HG03060 (cell line): ENCODE measurements around the gene PYGB.
A peak's percentile ranks its signal among the peaks of the same experiment; 100 is the strongest.

Source experiments
- ATAC-seq: cut with Tn5 transposase; IDR thresholded peaks from one replicate; pipeline ENCODE4 v1.9.1; 2021; ENCODE audit warnings: low read depth, moderate number of reproducible peaks; ENCODE audit not compliant: unreplicated experiment

PYGB gene

GRCh38 chr20:25292176-25292891 lies 44.4 kb downstream of the PYGB start:
- ATAC-seq = no peak

GRCh38 chr20:25293507-25293906 lies 45.6 kb downstream of the PYGB start:
- no peak for ATAC-seq

GRCh38 chr20:25293910-25294458 lies 46.1 kb downstream of the PYGB start:
- ATAC-seq = no peak

- ATAC-seq = no peak
These were observed 46.8 kb downstream of the PYGB start for GRCh38 chr20:25294459-25295385.

- no peak for ATAC-seq
These were observed 47.7 kb downstream of the PYGB start for GRCh38 chr20:25295386-25296093.

GRCh38 chr20:25296094-25297093 lies 48.5 kb downstream of the PYGB start:
- no peak for ATAC-seq

GRCh38 chr20:25297141-25297905 lies 49.4 kb downstream of the PYGB start:
- peak; percentile 59 for ATAC-seq

- no peak for ATAC-seq
These were observed 51.9 kb downstream of the PYGB start for GRCh38 chr20:25299806-25300205.

GRCh38 chr20:25300496-25301170 lies 52.7 kb downstream of the PYGB start:
- no peak for ATAC-seq

GRCh38 chr20:25301357-25301920 lies 53.6 kb downstream of the PYGB start:
- ATAC-seq = no peak

GRCh38 chr20:25302596-25302995 lies 54.7 kb downstream of the PYGB start:
- ATAC-seq = no peak

GRCh38 chr20:25303292-25304024 lies 55.6 kb downstream of the PYGB start:
- no peak for ATAC-seq

GRCh38 chr20:25304025-25304549 lies 56.2 kb downstream of the PYGB start:
- ATAC-seq = no peak

- ATAC-seq = no peak
These were observed 59.4 kb downstream of the PYGB start for GRCh38 chr20:25306991-25307903.

GRCh38 chr20:25308083-25308491 lies 60.2 kb downstream of the PYGB start:
- no peak for ATAC-seq
